GM23338 (cell line): Measurements from ENCODE around the gene CDC45.

Experiments used
- CREB1 ChIP-seq: fragments of 250-450 bp; sonication (Bioruptor Pico); IDR thresholded peaks from 2 replicates; pipeline ENCODE4 v1.5.0; 2020; ENCODE audit warnings: low read depth, mild to moderate bottlenecking, moderate library complexity
- CTCF ChIP-seq, 2 experiments: fragments of 200-600 bp in 1 of 2; sonication (generic) in 1 of 2; conservative IDR thresholded peaks; 2 replicates each; pipeline versions ENCODE4 v1.5.1 to v1.6.1; 2016 to 2017; ENCODE audit warnings: antibody characterized with exemption in 2 of 2, low read depth in 2 of 2, mild to moderate bottlenecking in 2 of 2, moderate library complexity in 1 of 2
- ETS1 ChIP-seq: IDR thresholded peaks from 2 replicates; pipeline ENCODE4 v1.6.1; 2016; ENCODE audit warnings: antibody characterized with exemption
- EZH2 ChIP-seq: fragments of 200-600 bp; sonication (generic); IDR thresholded peaks from one replicate; pipeline ENCODE4 v1.8.0; 2017; ENCODE audit warnings: antibody characterized with exemption, mild to moderate bottlenecking, low read depth; ENCODE audit not compliant: unreplicated experiment
- EZH2phosphoT487 ChIP-seq: fragments of 200-600 bp; sonication (generic); IDR thresholded peaks from one replicate; pipeline ENCODE4 v1.8.1; 2018; ENCODE audit warnings: antibody characterized with exemption; ENCODE audit not compliant: unreplicated experiment
- JUNB ChIP-seq: IDR thresholded peaks from one replicate; pipeline ENCODE4 v1.6.1; 2016; ENCODE audit warnings: antibody characterized with exemption; ENCODE audit not compliant: unreplicated experiment
- NANOG ChIP-seq: IDR thresholded peaks from 2 replicates; pipeline ENCODE4 v1.6.1; 2016; ENCODE audit warnings: antibody characterized with exemption, borderline replicate concordance
- POLR2AphosphoS5 ChIP-seq: IDR thresholded peaks from 2 replicates; pipeline ENCODE4 v1.6.1; 2016; ENCODE audit warnings: antibody characterized with exemption, low read depth
- REST ChIP-seq: IDR thresholded peaks from one replicate; pipeline ENCODE4 v1.6.1; 2018; ENCODE audit warnings: antibody characterized with exemption; ENCODE audit not compliant: unreplicated experiment
- STAT1 ChIP-seq: IDR thresholded peaks from one replicate; pipeline ENCODE4 v1.6.1; 2016; ENCODE audit warnings: antibody characterized with exemption; ENCODE audit not compliant: unreplicated experiment
- ZNF462 ChIP-seq: fragments of 250-450 bp; sonication (Bioruptor Pico); IDR thresholded peaks from 2 replicates; pipeline ENCODE4 v1.5.0; 2020; ENCODE audit warnings: mild to moderate bottlenecking, moderate library complexity

- TF ChIP-seq CTCF (conservative IDR thresholded peaks at IDR 0.05; ENCODE audit: low read depth in 2 of 2) (no peak), CREB1 (CRISPR knock-in tag) (no peak), EZH2 (no peak), REST (no peak), POLR2AphosphoS5 (no peak), ZNF462 (CRISPR knock-in tag) (no peak), JUNB (no peak), EZH2phosphoT487 (no peak), ETS1 (no peak), STAT1 (no peak), NANOG (no peak)
Measured at GRCh38 chr22:19543970-19544708, 64.4 kb downstream of the CDC45 start.
